Activated CD4-positive, alpha-beta T cell treated with anti-CD3 and anti-CD28 coated beads for 1 hour (primary cell): Measurements from ENCODE around the gene SNAP25.

ENCODE experiments used
- DNase-seq: peaks from one replicate; pipeline ENCODE4 v3.0.0-alpha.2; 2020

The SNAP25 gene

DNA sequence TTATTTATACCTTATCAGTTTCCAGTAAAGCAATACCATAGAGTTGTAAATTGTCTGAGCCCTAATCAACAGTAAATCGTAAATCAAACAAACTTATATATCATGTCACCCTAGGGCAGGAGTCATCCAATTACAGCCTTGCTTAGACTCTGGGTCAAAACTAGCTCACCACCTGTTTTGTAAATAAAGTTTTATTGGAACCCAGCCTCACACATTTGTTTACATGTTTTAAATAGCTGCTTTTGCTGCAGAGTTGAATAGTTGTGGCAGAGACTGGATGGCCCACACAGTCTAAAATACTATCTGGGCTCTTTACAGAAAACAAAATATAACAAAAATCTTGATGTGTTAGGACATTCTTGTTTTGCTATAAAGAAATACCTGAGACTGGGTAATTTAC, 121.0 kb downstream of the SNAP25 start:
- DNase-seq: no peak

DNA sequence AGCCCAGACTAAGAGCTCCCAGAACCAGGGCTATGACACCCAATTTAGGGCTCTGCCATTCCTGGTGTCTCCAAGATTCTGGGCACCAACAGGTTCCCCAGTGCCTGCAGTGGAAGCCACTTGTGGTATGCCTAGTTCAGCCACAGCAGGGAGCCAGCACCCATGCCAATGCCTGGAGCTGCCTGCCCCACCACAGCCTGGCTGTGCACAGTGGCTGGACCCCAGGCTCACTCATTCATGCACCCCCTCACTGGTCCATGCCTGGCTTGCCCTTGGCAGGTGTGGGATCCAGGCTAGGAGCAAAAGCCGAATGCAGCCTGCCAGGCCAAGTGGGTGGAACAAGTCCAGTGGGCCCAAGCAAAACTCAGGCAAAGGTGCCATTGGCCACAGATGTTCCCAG, 123.5 kb downstream of the SNAP25 start:
- no peak for DNase-seq

DNA sequence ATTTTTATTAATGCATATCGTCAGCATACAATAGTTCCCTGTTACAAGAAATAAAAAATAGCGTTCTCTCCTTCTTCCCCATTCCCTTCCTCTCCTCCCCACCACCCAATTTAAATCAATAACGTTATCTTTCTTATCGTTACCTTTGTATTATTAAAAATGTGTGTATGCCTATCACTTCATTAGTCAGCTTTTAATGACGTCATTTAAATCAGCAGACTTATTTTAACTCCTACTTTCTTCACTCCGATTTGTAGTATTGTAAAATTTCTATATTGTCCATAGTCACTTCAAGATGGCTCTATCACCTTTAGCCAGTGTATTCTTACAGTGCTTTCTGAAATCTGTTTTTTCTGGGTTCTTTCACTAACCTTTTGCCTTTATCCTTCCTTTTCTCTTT, 126.3 kb downstream of the SNAP25 start:
- DNase-seq: no peak

DNA sequence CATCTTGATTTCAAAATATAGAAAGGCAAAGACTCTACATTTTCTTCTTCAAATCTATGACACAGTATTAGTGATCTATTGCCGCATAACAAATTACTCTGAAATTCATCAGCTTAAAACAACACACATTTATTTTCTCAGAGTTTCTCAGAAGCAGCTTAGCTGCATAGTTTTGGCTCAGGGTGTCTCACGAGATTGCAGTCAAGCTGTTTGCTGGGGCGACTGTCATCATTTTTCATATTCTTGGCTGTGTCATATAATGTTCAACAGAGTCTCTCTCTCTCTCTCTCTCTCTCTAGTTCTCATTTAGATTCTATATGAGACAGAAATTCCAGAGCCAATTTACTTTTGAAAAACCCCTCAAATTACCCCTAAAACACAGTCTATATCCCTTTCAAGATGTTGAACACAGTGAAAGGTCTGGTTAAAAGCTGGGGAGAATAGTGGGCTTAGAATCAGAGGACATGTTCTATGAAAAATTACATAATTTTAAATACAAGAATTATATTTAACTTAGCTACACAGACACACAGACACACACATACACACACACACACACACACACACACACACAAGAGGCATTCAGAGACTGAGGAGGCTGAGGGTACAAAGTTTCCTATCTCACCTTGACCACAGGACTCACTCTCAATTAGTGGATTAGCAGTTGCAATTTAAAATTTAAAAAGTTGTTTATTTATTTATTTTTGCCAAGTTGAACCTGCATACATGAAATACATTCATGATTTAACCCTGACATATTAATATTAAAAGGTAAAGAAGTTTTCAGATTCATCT, 128.7 kb downstream of the SNAP25 start:
- DNase-seq: no peak

DNA sequence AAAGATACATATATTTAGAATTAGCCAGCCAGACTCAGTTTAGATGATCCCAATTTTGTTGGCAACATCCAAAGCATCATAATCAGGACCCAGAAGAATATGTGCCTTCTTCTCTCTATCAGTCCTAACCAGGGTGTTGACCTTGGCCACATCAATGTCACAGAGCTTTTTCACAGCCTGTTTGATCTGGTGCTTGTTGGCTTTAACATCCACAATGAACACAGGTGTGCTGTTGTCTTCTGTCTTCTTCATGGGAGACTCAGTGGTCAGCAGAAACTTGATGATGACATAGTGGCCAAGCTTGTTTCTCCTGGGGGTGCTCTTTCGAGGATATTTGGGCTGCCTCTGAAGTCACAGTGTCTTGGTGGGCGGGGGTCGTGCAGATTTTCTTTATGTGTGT, 130.5 kb downstream of the SNAP25 start:
- DNase-seq: no peak

DNA sequence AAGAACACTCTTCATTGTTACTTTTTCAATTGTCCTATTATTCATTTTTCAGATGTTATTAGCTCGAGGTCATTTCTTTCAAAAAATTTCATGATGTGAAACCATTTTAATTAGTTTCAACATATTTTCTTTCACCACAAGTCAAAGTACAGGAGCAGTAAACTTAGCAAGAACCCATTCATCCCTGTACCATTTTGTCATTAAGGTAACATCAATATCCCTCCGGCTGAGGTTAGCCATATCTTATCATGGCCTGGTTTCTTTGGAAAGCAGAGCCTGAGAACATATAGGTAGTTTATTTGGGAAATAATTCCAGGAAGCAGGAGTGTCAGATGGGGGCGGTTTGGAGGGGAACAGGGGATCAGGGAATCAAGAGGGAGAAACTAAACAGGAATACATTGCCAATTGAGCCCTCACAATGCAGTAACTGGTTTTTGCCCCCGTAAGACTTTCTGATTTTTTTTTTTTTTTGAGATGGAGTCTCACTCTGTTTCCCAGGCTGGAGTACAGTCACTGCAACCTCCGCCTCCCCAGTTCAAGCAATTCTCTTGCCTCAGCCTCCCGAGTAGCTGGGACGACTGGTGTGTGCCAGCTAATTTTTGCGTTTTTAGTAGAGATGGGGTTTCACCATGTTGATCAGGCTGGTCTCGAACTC, 131.7 kb downstream of the SNAP25 start:
- DNase-seq: no peak

DNA sequence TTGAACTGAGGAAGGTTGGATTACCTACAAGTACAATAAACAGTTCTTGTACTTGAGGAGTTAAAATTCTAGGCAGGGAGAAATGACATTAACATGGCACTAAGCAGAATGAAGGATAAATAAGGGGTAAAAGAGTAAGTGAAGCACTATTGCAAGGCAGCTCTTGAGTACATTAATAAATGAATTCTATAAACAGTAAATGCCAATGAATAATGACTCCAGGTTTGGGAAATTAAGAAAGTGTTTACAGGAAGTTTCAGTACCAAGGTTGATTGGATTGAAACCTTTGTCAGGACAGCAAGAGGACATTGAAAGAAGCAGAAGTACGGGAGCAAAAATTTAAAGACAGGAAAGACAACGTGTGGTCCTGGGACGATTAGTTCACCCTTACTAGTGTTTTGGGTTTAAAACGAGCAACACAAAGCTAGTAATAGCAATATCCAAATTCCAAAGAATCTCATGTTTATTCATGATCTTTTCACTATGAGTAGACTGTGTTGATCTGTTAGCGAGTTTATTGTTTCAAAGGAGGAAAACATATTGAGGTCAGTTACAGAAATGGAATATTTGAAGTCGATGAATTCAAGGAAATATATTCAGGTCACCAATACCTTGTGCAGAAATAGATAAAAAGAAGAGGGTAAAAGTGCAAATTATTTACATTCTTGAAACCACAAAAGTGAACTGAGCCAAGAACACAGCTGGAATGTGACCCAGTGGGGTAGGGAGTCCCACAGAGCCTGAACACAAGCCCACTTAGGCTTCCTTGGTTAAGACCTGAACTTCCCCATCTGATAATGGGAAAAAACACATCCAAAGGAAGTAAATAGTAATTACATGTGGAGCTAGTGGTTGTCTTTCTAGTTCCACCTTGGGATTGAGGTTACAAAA, 134.5 kb downstream of the SNAP25 start:
- DNase-seq: no peak

DNA sequence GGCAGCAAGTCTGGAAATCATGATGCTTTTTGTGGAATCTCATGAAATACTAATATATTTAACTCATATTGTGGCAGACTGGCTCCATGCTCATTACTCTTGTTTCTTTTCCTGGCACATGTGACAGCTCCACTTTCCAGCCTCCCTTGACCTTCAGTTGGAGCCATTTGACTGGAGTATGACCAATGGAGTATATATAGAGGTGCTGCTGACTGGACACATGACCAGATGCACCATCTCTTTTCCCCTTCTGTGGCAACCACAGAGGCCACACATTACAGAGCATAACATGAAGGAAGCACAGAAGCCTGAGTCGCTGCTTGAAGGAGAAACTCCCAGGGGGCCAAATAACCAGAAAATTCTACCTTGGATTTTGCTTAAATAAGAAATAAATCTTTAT, 138.0 kb downstream of the SNAP25 start:
- no peak for DNase-seq
